ENCODE measurements around the gene DBNL. TPM values are rescaled to one million over a fixed set of nuclear protein-coding genes. Genes with fewer than 3 reads are reported as not detected.
A peak's percentile ranks its signal among the peaks of the same experiment; 100 is the strongest.

DBNL gene
- total RNA-seq, 4 donors from 2014 or later = 108 to 165 (median 138) TPM

DNA sequence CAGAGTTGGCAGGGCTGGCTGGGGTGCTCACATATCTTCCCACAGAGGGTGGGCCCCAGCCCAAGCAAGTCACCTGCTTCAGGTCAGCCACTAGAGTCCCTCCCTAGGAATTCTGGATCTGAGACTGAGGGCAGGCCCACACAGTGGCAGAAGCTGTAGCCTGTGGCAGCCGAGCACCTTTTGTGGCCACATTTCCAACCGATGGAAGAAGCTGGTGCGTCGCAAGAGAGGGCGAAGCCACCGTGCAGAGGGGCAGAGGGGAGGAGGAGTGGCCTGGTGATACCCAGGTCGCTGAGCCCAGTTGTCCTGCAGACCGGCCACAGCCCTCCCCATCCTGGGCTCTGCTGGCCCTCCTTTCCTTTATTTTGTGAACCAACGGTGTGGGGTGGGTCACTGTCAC is 32.6 kb downstream of the DBNL start:
- Histone ChIP-seq H3K36me3 (peaks cover 28 to 49% of the 10 kb centered on the region in 2 donors), H3K9me3 (no peaks in the 10 kb centered on the region), H3K27me3 (no peaks in the 10 kb centered on the region), H3K4me3 (replicated peaks in 1 of 3) (no peak overlapping the region), H3K27ac (no peak overlapping the region), H3K4me1 (peaks cover 27 to 56% of the 10 kb centered on the region in 2 donors)
- WGBS, 2 donors = 92 to 97% methylated on average over 8 to 9 of the region's 9 CpGs
- intact Hi-C loops (cut with DNase I) = loop anchor here (5.0 kb wide), 1 partner anchor 40 kb away; no protein-coding TSS in a partner anchor
- no peak for DNase-seq
- no peak for TF ChIP-seq POLR2A (IDR thresholded peaks at IDR 0.05)
- TF ChIP-seq, protein P1, sequence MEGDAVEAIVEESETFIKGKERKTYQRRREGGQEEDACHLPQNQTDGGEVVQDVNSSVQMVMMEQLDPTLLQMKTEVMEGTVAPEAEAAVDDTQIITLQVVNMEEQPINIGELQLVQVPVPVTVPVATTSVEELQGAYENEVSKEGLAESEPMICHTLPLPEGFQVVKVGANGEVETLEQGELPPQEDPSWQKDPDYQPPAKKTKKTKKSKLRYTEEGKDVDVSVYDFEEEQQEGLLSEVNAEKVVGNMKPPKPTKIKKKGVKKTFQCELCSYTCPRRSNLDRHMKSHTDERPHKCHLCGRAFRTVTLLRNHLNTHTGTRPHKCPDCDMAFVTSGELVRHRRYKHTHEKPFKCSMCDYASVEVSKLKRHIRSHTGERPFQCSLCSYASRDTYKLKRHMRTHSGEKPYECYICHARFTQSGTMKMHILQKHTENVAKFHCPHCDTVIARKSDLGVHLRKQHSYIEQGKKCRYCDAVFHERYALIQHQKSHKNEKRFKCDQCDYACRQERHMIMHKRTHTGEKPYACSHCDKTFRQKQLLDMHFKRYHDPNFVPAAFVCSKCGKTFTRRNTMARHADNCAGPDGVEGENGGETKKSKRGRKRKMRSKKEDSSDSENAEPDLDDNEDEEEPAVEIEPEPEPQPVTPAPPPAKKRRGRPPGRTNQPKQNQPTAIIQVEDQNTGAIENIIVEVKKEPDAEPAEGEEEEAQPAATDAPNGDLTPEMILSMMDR (IDR thresholded peaks at IDR 0.05) = no peak

DNA sequence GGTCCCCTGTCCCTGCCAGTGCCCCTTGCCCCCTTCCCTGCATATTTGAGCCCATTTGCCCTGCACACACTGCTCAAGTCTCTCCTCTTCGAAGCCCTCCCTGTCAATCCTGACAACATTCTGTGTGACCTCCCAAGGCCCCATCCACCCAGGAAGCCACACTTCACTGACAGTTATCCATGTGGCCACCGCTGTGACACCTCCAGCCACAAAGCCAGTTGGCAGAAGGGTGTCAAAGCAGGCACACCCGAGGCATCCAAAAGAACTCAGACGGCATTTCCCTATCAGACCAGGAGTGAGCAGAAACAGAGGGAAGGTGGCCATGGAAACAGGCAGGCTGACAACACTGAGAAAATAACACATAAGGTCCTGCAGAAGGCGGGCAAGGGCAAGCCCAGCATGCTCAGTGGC is 33.2 kb downstream of the DBNL start:
- Histone ChIP-seq H3K27me3 (no peaks in the 10 kb centered on the region), H3K9me3 (no peaks in the 10 kb centered on the region), H3K4me1 (peaks cover 27 to 52% of the 10 kb centered on the region in 2 donors), H3K4me3 (replicated peaks in 1 of 3) (no peak overlapping the region), H3K27ac (peak overlapping the region in 2 of 3 donors; percentile 60 to 62), H3K36me3 (peaks cover 28 to 48% of the 10 kb centered on the region in 2 donors)
- TF ChIP-seq, protein P1 (IDR thresholded peaks at IDR 0.05) = no peak
- TF ChIP-seq POLR2A (IDR thresholded peaks at IDR 0.05) = no peak
- 83 to 87% methylated on average over 5 of the region's 5 CpGs for WGBS, 2 donors
- DNase-seq = no peak
- intact Hi-C loops (cut with DNase I) = loop anchor here (5.0 kb wide), 1 partner anchor 40 kb away; no protein-coding TSS in a partner anchor

- 46 to 48% methylated on average over 8 of the region's 8 CpGs for whole genome bisulfite sequencing, 2 donors
- no peaks in the 10 kb centered on the region for H3K9me3 ChIP-seq
- peaks cover 27 to 49% of the 10 kb centered on the region in 2 donors for H3K4me1 ChIP-seq
- peak; percentile 86 to 87 for DNase-seq
- intact Hi-C loops (cut with DNase I) = loop anchor here (5.0 kb wide), 1 partner anchor 39 kb away; no protein-coding TSS in a partner anchor
- peaks cover 23 to 40% of the 10 kb centered on the region in 2 donors for H3K36me3 ChIP-seq
- peak overlapping the region; percentile 31 to 62 (median 60) for H3K27ac ChIP-seq
- no peaks in the 10 kb centered on the region for H3K27me3 ChIP-seq
- no peak for TF ChIP-seq POLR2A (IDR thresholded peaks at IDR 0.05)
- no peak overlapping the region for H3K4me3 ChIP-seq (replicated peaks in 1 of 3)
Measured at GRCh38 chr7:44078521-44078920, 34.0 kb downstream of the DBNL start.

DNA sequence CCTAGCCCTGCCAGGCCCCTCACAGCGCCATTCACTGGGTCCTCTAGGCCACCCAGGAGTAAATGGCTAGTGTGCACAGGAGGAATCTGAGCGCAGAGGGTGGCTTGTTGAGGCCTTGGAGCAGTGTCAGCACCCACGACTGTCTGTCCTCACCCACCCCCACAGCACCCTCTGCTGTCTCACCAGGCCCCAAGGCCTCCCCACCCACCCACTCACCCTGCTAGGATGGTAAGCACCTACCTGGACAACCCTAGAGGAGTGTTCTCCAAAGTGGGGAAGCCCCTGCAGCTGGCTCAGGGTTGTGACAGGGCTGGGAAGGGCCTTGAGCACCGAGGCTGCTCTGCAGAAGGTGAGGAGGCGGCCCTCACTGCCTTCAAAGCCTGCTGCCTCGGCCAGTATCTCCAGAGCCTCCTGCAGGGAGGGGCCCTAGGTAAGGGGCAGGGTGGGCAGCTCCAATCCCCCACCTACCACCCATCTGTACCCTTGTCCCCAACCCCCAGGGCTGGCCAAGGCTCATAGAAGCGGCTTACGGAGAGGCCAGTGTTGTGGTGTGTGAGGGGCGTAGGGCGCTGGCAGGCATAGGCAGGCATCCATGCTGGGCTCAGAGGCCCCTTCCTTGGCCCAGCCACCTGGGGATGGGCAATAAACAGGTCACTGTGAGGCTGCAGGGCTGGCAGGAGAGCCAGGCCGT is 35.0 kb downstream of the DBNL start:
- H3K4me3 ChIP-seq (replicated peaks in 1 of 3) = no peak overlapping the region
- H3K36me3 ChIP-seq = peaks cover 23 to 31% of the 10 kb centered on the region in 2 donors
- no peaks in the 10 kb centered on the region for H3K9me3 ChIP-seq
- TF ChIP-seq, protein P1 (IDR thresholded peaks at IDR 0.05) = no peak
- no peak for TF ChIP-seq POLR2A (IDR thresholded peaks at IDR 0.05)
- H3K4me1 ChIP-seq = peaks cover 27 to 52% of the 10 kb centered on the region in 2 donors
- intact Hi-C loops (cut with DNase I) = loop anchor here (5.0 kb wide), 1 partner anchor 38 kb away; no protein-coding TSS in a partner anchor
- H3K27me3 ChIP-seq = no peaks in the 10 kb centered on the region
- peak overlapping the region in 2 of 3 donors; percentile 8 to 62 for H3K27ac ChIP-seq
- WGBS, 2 donors = 85 to 87% methylated on average over 9 to 11 of the region's 11 CpGs
- DNase-seq = no peak

- H3K36me3 ChIP-seq = peaks cover 23 to 31% of the 10 kb centered on the region in 2 donors
- H3K4me3 ChIP-seq (replicated peaks in 1 of 3) = no peak overlapping the region
- 91 to 96% methylated on average over 5 of the region's 5 CpGs for WGBS, 2 donors
- no peak for DNase-seq
- peak overlapping the region in 1 of 3 donors; percentile 8 for H3K27ac ChIP-seq
- no peaks in the 10 kb centered on the region for H3K27me3 ChIP-seq
- intact Hi-C loops (cut with DNase I) = no loop called here
- H3K4me1 ChIP-seq = peaks cover 27 to 50% of the 10 kb centered on the region in 2 donors
- H3K9me3 ChIP-seq = no peaks in the 10 kb centered on the region
- TF ChIP-seq, protein P1 (IDR thresholded peaks at IDR 0.05) = no peak
- TF ChIP-seq POLR2A (IDR thresholded peaks at IDR 0.05) = no peak
Measured at GRCh38 chr7:44080118-44080517, 35.6 kb downstream of the DBNL start.
